HCT116 (cell line): ENCODE measurements around the gene IPP.

Experiments
- ELF1 ChIP-seq: IDR thresholded peaks from 2 replicates; pipeline ENCODE4 v1.6.1; 2012; ENCODE audit warnings: low read depth, borderline replicate concordance
- EZH2 ChIP-seq: fragments of 200-600 bp; sonication (generic); IDR thresholded peaks from 2 replicates; pipeline ENCODE4 v1.6.1; 2017; ENCODE audit warnings: antibody characterized with exemption, mixed run types
- EZH2phosphoT487 ChIP-seq: fragments of 200-600 bp; IDR thresholded peaks from 2 replicates; pipeline ENCODE4 v1.6.1; 2018; ENCODE audit warnings: antibody characterized with exemption, borderline replicate concordance
- JUND ChIP-seq: IDR thresholded peaks from 2 replicates; pipeline ENCODE4 v1.6.1; 2012
- POLR2A ChIP-seq: IDR thresholded peaks from 2 replicates; pipeline ENCODE4 v1.7.0; 2011; ENCODE audit warnings: borderline replicate concordance; ENCODE audit not compliant: insufficient read depth, insufficient read length; ENCODE audit errors: extremely low read depth
- REST ChIP-seq: IDR thresholded peaks from 2 replicates; pipeline ENCODE4 v1.6.1; 2012; ENCODE audit warnings: low read depth
- YY1 ChIP-seq: IDR thresholded peaks from 2 replicates; pipeline ENCODE4 v1.6.1; 2011; ENCODE audit warnings: low read length, low read depth, moderate library complexity, mild to moderate bottlenecking; ENCODE audit not compliant: insufficient replicate concordance; ENCODE audit errors: extremely low read depth
- ZFX ChIP-seq: fragments of 450-650 bp; IDR thresholded peaks from 2 replicates; pipeline ENCODE4 v1.6.1; 2017
- TF ChIP-seq, protein P1 (sequence below), 3 experiments: fragments of 200-600 bp in 1 of 3; sonication (generic) in 1 of 3; IDR thresholded peaks in 2 of 3; conservative IDR thresholded peaks in 1 of 3; 2 replicates each; pipeline ENCODE4 v1.5.1; 2012 to 2017; ENCODE audit warnings: low read depth in 2 of 3, low read length in 2 of 3, antibody characterized with exemption in 1 of 3, borderline replicate concordance in 1 of 3, control low read depth in 1 of 3, mild to moderate bottlenecking in 1 of 3, mixed read lengths in 1 of 3, mixed run types in 1 of 3, moderate library complexity in 1 of 3; ENCODE audit not compliant: insufficient read depth in 1 of 3
- TF ChIP-seq, protein P2 (sequence below): IDR thresholded peaks from 2 replicates; pipeline ENCODE4 v1.6.1; 2012

GRCh38 chr1:45753248-45754037 is 3.0 kb upstream of the IPP start:
- TF ChIP-seq, protein P1, sequence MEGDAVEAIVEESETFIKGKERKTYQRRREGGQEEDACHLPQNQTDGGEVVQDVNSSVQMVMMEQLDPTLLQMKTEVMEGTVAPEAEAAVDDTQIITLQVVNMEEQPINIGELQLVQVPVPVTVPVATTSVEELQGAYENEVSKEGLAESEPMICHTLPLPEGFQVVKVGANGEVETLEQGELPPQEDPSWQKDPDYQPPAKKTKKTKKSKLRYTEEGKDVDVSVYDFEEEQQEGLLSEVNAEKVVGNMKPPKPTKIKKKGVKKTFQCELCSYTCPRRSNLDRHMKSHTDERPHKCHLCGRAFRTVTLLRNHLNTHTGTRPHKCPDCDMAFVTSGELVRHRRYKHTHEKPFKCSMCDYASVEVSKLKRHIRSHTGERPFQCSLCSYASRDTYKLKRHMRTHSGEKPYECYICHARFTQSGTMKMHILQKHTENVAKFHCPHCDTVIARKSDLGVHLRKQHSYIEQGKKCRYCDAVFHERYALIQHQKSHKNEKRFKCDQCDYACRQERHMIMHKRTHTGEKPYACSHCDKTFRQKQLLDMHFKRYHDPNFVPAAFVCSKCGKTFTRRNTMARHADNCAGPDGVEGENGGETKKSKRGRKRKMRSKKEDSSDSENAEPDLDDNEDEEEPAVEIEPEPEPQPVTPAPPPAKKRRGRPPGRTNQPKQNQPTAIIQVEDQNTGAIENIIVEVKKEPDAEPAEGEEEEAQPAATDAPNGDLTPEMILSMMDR (IDR thresholded peaks at IDR 0.05 in 2 of 3, conservative IDR thresholded peaks at IDR 0.05 in 1 of 3; ENCODE audit: borderline replicate concordance in 1 of 3, insufficient read depth in 1 of 3, low read depth in 2 of 3, low read length in 2 of 3), result no peak
- no peak for TF ChIP-seq EZH2
- TF ChIP-seq YY1, result no peak
- TF ChIP-seq ZFX, result no peak
- TF ChIP-seq ELF1, result no peak
- TF ChIP-seq, protein P2, sequence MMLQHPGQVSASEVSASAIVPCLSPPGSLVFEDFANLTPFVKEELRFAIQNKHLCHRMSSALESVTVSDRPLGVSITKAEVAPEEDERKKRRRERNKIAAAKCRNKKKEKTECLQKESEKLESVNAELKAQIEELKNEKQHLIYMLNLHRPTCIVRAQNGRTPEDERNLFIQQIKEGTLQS, result no peak
- TF ChIP-seq REST, result no peak
- no peak for TF ChIP-seq EZH2phosphoT487
- TF ChIP-seq JUND, result no peak
- no peak for TF ChIP-seq POLR2A
